ENCODE measurements around the gene CAPN13.
A peak's percentile ranks its signal among the peaks of the same experiment; 100 is the strongest.

The CAPN13 gene

DNA sequence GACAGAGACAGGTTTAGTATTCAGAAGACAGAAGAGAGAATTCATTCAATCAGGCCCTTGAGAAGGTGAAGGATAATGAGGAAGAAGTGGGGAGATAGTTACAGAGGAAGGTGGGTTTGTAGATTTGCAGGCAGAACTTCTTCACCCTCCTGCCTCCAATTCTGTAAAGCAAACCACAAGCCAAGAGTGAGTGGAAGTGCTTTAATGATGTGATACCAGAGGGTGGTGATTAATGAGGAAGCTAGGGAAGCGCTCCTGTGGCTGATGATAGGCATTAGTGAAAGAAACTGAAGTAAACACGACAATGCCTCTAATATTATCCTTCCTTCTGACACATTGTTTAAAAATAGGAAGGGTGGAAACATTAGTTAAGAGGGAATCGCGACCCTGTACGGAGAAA is 78.2 kb downstream of the CAPN13 start:
- DNase-seq, result no peak

DNA sequence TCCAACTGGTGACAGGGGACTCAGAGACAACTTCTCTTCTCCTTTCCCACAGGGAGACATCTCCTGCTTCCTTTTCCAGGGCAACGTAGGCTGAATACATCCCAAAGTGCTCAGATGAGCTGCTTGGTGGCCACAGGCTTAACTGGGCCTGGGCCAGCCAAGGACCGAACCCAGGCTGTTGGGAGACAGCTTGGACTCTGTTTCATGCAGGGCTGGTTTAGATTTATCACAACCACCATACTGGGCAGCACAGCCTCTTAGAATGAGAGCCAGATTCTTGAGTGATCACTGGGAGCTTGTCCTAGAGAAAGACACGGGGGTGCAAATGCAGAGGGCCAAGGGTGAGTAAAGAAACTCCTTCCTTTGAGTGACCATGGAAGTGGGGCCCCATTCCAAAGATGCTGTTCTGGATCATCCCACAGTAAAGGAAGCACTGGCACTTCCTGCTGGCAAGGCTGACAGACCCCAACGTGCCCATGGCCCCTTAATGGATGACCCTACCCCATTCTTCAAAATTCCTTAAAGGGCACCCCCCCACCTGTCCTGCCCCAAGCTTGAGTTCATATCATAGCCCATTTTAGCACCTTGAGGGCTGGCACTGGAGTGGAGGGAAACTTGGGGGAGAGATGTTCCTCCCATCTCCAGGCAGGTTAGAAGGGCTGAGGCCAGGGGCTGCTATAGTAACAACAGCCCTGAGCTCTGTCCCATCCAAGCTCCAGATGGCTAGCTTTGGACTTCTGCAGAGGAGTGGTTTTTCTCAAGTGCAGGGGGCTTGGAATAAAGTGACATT is 84.1 kb downstream of the CAPN13 start:
- DNase-seq, result peak; percentile 4

DNA sequence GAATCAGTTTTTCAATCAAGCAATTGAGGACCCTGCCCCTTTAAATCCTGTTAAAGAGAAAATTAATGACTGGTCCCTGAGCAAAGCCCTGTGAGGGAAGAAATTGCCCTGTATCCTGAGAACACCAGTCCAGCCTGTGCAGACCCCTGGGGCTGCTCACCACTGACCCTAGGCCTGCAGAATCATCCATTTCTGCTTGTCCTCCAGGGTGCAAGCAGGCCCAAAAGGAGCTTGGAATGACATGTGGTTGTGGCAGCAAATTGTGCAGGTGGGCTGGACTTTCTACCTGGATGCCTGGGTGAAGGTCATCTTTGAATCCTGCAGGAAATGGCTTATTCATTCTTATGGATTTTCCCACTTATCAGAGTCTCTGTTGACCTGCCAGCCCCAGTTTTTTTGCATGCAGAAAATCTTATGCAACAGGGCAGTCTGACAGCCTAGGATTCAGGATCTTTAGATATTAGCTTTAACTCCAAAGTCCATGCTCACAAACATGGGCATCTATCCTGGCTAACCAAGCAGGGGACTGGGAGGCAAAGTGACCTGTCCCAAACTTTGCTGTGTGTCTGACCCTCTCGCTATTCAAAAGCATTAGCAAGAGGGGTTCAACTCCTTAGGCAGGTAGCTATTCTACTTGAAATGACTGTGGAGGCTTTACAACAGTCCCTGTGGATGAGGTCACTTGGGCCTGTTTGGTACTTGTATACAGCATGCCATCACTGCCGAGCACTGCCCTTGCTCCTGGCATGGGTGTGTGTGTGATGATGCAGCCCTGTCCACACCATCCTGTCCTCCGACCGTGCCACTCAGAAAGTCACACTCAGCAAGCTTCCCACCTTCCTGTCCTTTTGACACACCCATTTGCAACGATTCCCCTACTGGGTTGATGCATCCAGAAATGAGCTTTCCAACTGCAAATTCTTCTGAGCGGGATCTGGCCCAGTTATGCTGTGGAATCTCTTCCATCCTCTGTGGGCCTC is 85.3 kb downstream of the CAPN13 start:
- DNase-seq, result no peak

DNA sequence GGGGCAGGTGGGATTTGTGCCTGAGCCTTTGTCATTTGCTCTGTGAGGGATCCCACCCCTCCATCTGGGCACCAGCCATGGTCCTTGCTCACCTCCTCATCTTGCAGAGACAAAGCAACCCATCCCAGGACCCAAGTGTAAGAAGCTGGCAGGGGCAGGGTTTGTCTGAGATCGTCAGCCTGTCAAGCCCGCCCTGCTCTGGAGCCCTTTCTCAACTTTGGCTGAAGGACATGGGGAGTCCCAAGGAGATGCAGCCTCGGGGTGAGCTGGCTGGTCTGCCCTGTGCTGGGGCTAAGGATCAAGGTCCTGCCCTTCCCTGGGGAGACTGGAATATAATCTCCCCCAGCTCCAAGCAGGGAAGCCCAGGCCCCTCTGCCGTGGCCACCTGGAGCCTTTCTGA is 86.0 kb downstream of the CAPN13 start:
- no peak for DNase-seq

DNA sequence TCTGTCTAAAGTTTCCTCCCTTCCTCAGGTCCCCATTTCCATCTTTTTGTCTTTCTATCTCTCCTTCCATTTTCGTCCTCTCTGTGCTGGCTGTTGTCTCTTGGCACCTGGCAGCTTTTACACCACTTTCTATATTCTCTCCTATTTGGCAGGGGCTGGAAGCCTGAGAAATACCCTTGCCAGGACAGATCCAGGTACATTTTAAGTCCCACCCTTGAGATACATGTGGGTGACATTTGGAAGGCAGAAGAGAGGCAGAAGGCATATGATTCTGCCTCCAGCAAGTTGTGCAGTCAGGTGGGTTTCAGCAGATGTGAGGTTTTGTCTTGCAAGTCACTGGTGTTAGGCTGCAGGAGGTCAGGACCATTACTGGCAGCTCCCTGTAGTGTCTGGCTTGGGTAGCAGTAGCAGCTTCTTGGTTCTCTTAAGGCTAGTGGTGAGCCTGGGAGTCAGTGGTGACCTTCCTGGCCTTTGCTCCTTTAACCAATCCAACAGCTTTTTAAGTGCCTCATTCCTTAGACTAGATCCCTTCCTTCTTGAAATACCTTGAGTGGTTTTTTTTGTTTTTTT is 90.1 kb downstream of the CAPN13 start:
- no peak for DNase-seq

DNA sequence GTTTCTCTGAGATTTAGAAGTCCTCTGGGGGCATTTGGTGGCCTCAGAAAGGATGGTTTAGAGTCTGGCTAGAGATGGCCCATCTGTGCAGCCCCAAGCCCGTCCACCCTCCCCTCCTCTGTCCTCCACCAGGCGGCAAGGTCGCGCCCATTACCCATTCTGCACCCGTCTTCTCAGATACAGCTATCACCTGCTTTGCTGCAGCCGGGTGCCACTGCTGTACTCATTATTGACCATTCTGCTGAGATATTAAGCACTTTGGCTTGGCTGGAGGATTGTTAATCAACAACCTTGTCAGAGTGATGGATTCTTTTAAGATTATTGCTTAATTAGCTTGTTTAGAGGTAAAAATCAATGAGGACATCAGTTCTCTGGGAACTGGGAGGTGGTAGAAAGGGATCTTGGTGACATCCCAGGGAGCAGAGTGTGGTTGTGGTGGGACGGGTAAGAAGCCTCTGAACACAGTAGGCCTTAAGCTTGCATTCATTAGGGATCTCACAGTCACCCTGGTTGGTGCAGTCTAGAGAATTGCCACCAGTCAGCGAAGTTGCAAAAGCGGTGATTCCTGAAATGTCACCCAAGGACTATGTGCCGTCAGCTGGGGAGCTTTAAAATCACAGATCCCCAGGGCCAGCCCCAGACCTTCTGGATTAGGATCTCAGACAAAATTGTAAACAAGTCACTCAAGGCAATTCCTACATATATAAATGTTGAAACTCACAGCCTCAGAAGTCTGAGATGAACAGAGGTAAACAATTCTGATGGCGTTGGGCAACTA is 90.9 kb downstream of the CAPN13 start:
- DNase-seq, result no peak

DNA sequence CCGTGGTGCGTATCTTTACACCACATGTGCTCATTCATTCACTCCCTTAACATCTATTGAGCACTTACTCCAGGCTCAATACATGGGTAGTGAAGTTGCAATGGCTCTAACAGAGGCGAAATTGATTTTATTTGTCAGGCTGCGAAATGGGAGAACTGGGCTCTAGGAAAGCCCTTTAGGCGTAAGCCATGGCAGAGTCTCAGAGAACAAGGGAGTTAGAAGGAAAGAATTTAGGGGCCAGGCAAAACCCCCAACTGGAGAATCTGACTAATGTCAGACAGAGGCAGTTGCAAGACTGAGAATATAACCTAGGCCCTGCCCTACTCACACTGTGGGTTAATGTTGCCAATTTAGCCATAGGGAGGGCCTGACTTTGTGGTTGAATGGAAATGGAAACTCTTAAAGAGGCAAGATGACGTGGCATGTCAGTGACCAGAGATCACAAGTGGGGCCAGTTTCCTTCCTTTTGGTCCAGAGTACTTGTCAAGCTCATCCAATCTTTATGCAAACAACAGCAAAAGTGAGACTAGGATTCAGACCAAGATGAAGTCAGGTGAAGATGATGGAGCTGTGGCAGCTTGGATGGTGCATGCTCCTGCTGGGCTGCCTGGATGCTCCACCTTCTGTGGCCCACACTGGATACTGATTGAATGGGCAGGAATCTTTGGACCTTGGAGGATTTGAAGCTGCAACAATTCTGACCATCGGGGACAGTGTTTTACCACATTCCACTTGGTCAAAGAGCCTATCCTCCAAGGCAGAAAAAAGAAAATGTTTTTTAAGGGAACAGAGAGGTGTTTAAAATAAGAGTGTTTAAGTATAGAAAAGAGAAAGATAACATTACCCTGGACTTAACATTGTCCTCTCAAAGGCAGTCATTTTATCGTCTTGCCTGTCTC is 92.2 kb downstream of the CAPN13 start:
- DNase-seq, result no peak

DNA sequence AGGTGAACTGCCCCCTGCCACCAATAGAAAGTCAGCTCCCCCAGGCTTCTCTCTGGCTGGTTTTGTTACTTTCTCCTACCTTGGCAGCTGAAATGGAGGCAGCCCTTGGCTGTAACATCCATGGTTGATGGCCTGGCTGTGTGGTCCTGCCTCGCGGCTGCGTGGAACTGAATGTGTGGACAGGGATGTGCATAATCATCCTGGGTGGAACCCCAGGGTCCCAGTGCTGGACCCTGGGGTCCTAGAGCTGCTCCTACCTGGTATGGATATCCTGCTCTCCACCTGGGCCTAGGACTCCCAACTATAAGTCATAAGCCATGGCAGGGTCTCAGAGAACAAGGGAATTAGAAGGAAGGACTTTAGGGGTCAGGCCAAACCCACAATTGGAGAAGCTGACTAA is 93.5 kb downstream of the CAPN13 start:
- no peak for DNase-seq

DNA sequence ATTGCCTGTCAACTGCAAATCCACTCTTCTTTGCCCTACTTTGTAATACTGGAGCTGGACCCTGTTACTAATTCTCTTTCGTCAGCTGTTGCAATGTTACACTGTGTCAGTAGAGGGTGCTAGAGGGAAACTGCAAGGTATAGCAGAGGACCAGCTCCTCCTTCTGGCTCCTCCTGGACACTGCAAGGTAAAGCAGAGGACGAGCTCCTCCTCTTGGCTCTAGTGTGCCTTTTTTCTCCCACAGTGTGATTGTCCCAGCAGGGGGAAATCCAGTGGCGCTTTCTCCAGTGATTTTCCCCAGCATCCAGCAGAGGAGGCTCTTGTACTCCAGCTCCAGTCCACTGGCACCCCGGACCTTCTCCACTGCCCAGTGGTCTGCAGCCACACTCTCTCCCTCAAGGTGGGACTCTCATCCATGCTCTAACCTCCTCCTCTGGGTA is 95.6 kb downstream of the CAPN13 start:
- peak; percentile 65 for DNase-seq

DNA sequence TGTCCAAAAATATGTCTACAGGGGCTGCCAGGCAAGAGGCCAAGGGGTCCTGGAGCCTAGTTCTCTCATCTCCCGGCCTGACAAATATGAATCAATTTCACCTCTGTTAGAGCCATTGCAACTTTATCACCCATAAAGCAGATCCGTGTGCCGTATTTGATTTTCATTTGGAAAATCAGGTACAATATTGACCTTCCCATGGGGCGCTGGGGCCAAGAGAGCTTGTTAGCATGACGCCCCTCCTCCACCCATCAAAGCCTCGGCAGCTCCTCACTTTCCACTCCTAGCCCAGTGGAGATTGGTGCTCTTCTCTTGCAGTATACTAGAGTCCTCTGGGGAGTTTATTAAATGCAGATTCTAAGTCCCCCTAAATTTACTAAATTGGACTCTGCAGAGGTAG is 96.8 kb downstream of the CAPN13 start:
- no peak for DNase-seq

DNA sequence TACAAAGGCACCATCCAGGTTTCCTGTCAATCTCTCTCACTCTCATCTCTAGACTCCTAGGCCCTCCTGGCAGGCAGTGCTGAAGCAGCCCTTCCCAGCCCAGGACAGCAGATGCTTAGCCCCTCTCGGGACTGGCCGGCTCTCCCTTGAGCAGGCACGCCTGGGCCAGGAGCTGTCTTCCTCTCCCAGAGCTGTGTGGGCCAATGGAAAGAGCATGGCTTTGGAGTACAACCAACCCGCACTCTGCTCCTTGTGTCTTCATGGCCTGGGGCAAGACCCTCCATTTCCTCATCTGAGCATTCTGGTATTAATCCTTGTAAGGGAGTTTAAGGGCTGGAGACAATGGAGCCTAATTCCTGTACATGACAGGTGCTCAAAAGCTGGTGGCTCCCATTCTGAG is 97.2 kb downstream of the CAPN13 start:
- no peak for DNase-seq

DNA sequence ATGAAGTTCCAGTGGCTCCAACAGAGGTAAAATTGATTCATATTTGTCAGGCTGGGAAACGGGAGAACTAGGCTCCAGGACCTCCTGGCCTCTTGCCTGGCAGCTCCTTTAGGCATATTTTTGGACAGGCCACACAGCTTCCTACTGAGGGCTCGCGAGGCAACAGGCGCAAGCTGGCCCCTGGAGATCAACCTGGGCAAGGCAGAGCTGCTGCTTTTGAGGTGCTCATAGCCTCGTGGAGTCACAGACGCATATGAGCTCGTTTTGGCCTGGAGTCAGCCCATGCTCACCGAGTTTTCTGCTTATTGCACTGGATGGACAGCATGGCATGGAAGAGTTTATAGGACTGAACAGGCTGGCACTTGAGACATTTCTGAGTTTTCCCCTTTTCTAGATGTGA is 97.7 kb downstream of the CAPN13 start:
- no peak for DNase-seq

DNA sequence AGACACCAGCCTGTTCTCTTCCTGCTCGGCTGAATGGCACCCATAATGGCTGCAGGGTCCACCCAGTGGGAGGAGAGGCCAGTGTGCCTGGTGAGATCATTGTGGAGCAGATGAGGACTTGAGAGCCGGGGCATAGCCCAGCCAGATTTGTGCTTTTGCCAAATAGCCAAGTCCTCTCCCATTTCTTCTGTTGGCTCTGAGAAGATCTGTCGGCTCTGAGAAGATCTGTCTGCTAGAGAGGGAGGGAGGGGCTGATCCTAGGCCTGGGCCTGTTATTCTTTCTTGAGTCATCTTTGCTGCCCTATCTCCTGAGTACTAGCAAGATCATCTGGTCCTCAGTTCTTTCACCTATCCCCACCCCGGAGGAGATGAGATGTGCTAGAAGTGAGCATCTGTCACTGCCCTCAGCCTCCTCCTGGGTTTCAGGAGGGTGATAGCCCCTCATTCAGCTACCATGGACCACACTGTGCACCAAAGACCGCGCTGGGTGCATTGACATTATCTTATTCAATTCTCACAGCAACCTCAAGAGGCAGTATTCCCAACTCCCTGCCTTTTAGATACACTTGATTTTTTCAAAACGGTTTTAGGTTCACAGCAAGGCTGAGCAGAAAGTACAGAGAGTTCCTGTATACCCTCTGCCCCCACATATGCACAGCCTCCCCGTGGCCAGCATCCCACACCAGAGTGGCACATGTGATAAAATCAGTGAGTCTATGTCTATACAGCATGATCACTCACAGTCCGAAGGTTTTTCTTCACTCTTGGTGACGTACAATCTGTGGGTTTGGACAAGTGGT is 98.6 kb downstream of the CAPN13 start:
- no peak for DNase-seq

DNA sequence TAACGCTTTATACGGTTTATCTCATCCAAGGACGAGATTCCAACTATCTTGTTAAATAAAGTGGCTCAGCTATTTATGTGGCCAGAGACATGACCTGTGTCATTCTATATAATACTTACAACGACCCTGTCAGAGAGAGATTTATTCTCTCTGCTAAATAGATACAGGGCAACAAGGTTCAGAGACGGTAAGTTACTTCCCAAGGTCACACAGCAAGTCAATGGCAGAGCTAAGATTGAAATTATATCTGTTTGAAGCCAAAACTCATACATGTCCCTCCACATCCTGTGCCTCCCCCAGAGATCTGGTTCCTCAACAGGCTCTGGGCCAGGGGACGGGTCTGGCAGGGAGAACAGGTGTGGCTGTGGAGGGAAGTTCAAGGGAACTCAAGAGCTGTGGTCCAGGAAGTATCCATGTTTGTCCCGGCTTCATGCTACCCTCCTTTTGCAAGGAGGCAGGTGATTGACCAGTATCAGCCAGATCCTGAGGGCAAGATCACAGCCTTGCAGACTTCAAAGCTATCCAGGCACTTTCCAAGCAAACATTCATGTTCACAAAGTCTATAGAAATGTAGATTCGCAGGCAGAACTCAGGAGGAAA is 99.8 kb downstream of the CAPN13 start:
- no peak for DNase-seq

DNA sequence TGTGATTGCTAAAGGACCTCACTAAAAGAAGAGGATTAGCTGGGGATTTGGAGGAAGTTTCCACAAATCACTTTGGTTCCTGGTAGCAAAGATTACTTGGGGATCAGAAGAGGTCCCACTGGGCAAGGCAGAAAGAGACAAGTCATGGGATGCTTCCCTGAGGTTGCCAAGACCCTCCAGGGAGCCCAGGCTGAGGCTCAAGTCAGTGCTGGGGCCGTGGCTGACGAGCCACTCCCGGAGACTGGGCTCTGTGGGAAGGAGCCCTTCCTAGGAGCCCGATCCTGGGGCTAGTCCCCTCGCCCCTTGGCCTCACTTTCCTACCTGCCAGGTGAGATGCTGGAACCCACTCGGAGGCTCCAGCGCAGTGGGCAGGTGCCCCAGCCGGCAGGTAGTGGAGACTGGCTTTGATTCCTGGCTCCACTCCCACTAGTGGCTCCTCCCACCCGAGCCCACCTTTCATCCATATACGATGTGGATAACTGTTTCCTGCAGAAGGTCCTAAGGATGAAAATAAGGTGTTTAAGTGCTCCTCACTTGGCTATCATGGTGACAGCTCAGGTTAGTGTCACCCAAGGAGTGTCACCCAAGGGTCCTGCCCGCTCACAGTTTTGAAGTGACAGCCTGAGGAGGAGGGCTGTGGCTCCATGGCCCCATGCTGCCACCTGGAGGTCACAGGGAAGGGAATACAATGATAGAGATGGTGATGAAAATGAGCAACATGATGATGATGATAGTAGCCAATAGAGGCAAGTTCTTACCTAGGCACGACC is 100.5 kb downstream of the CAPN13 start:
- DNase-seq, result peak; percentile 55

DNA sequence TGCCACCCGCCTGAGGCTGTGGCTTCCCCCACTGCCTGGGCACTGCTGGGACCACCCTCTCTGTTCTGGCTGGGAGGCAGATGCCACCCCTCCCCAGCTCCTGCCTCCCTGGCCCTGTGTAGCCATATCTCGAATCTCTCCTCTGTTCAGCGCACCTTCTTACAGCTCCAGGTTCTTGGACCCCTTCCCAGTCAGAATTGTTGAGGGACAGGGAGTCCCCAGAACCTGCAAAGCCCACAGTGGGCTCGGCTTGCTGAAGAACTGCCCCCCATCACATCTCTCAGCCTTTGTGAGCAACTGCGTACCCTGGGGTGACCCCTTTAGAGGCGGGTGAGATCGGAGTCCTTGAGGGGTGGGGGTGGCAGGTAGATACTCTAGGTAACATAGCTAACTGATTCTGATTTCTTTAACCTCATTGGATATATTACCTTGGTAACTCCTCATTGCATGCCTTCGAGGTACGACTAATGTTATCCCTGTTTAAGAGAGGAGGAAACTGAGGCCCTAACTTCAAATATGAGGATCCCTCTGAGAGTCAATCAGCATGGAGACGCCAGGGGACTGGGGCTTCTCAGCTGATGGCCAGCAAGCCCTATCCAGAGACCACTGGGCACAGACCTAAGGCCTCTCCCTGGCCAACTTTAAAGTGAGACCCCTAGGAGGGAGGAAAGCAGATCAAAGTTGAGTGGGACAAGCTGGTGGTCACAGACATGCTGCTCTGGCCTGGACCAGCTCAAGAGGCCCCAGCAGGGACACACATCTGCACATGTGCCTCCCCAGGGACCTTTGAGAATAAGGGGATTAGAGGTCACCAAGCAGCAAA is 101.3 kb downstream of the CAPN13 start:
- no peak for DNase-seq

DNA sequence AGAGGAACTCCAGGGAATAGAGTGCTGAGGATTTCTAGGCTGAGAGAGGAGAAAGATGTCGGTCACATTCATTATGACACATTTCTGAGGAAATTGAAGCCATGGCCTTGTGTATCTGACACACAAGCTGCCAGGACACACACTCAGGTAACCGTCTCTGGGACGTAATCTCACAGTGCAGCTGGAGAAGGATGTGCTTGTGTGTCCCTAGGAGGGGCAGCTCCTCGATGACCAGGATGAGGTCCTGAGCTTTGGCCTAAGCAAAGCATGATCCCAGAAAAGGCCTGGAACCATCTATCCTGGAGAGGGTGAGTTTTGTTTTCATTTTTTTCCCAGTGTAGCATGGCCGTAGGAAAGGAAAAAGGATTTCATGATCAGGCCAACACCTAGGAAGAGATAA is 102.2 kb downstream of the CAPN13 start:
- DNase-seq, result no peak

DNA sequence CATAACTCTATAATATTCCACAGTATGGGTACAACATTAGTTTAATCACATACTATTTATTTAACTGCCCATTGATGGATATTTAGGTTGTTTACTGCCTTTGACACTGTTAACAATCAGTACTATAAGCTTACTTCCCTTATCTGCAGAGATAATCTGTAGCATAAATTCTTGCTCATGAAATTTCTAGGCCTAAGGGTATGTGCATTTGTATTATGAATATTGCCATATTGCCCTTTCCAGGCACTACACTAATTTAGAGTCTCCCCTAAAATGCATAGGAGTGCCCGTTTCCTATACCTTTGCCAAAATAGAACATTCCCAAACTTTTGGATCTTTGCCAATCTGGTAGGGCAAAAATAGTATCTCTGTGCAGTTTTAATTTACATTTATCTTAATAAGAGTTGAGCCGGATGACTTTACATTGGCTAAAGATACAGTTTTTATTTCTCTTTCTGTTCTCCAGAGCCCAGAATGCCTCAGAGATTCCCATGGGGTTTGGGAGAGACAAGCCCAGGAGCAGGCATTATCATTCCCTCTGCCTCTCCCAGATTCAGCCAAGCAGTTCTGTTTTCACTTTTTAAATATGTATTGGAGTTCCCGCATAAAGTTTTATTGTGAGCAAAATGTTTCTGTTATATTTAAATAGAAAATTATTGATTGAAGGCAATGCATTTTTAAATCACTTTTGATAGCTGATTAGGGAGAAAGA is 102.8 kb downstream of the CAPN13 start:
- DNase-seq, result no peak

All from activated CD4-positive, alpha-beta T cell treated with anti-CD3 and anti-CD28 coated beads for 1 hour (primary cell).